ENCODE data around the gene FAM3B.

DNA sequence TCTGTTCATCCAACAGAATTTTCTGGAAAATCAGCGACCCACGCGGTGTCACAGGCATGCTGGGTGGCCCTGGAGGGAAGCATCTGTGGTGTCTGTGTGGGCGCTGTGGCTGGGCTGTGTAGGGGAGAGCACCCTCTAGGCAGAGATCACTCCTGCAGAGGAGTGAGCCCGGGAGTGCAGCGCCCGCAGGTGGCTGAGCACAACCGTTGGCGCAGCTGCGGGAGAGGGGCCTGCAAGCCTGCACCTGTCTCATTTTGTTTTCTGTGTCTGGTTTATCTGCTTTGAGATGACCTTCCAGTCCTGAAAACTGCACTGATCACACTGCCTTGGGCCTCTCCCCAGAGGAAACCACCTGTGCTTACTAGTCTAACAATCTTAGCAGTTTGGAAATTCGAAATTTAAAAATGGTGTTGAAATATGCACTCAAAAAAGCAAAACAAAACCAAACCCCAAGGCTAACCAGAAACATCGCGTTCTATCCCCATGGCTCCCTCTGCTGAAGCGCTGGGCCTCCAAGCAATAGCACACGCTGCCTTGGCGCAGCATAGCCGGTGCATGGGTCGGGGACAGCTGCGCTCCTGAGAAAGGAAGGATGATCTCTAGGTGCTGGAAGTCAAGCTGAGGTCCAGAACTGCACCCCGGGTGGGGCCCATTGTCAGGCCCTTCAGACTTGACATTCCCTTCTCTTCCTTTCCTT, 4.8 kb downstream of the FAM3B start:
- TF ChIP-seq POLR2A (IDR thresholded peaks at IDR 0.05; ENCODE audit: low read depth, low read length) (no peak), POLR2AphosphoS5 (IDR thresholded peaks at IDR 0.05; ENCODE audit: low read depth, low read length) (no peak)

Data from GM12891 (cell line).